ENCODE data around the gene GPR151. TPM values are rescaled to one million over a fixed set of nuclear protein-coding genes. Genes with fewer than 3 reads are reported as not detected.

GPR151 gene
- polyA plus RNA-seq, 3 donors, result not detected

- peaks cover 77 to 93% of the 10 kb centered on the region in 2 donors for H3K36me3 ChIP-seq (replicated peaks in 1 of 2; ENCODE audit: control insufficient read depth in 1 of 2, insufficient read depth in 2 of 2, low read length in 2 of 2)
- Mint-ChIP-seq H3K27ac (peak overlapping the region in 1 of 7 donors; percentile 31), H3K9me3 (no peaks in the 10 kb centered on the region), H3K27me3 (ENCODE audit: low read depth in 3 of 3) (no peaks in the 10 kb centered on the region), H3K4me3 (no peak overlapping the region), H3K36me3 (peaks cover 70 to 81% of the 10 kb centered on the region in 2 donors), H3K4me1 (no peaks in the 10 kb centered on the region)
- no peak overlapping the region for H2AFZ ChIP-seq (ENCODE audit: insufficient read depth, low read depth, low read length, poor library complexity, severe bottlenecking)
- peaks cover 30% of the 10 kb centered on the region for H4K20me1 ChIP-seq (ENCODE audit: insufficient read depth, low read length)
- peaks cover 45% of the 10 kb centered on the region for H3K79me2 ChIP-seq (ENCODE audit: insufficient read depth, low read length)
- intact Hi-C loops (cut with micrococcal nuclease), result no loop called here
- TF ChIP-seq CTCF (IDR thresholded peaks at IDR 0.05), result no peak
- no peaks in the 10 kb centered on the region for H3K27me3 ChIP-seq (ENCODE audit: control insufficient read depth in 2 of 2, insufficient read depth in 2 of 2, low read length in 2 of 2)
- no peaks in the 10 kb centered on the region for H3K9me3 ChIP-seq (replicated peaks in 1 of 2; ENCODE audit: control insufficient read depth in 1 of 2, insufficient read depth in 1 of 2, low read length in 2 of 2)
- no peak overlapping the region for H3K9ac ChIP-seq (ENCODE audit: insufficient read depth, low read length, poor library complexity, severe bottlenecking)
- 100% methylated on average over 1 of the region's 1 CpG for WGBS (ENCODE audit: insufficient coverage)
- no peak overlapping the region for H3K27ac ChIP-seq (ENCODE audit: low read depth in 1 of 2, low read length in 2 of 2)
- no peak overlapping the region for H3K4me3 ChIP-seq (replicated peaks in 1 of 3; ENCODE audit: low read depth in 2 of 3, low read length in 3 of 3)
- no peak for DNase-seq
- H3K4me2 ChIP-seq (replicated peaks; ENCODE audit: extremely low read depth, low read length, poor library complexity, severe bottlenecking), result no peak overlapping the region
- H3K4me1 ChIP-seq (ENCODE audit: control insufficient read depth in 1 of 2, insufficient read depth in 2 of 2, low read length in 2 of 2), result no peaks in the 10 kb centered on the region
Observed at GRCh38 chr5:146467760-146468159, 48.2 kb downstream of the GPR151 start.

GRCh38 chr5:146466521-146467349, 49.3 kb downstream of the GPR151 start:
- intact Hi-C loops (cut with micrococcal nuclease), result no loop called here
- H3K4me2 ChIP-seq (replicated peaks; ENCODE audit: extremely low read depth, low read length, poor library complexity, severe bottlenecking), result no peak overlapping the region
- no peak overlapping the region for H3K9ac ChIP-seq (ENCODE audit: insufficient read depth, low read length, poor library complexity, severe bottlenecking)
- no peak overlapping the region for H3K27ac ChIP-seq (ENCODE audit: low read depth in 1 of 2, low read length in 2 of 2)
- no CpG with 5 or more reads among the region's 3 CpGs for WGBS (ENCODE audit: insufficient coverage)
- H3K79me2 ChIP-seq (ENCODE audit: insufficient read depth, low read length), result peaks cover 46% of the 10 kb centered on the region
- peaks cover 36% of the 10 kb centered on the region for H4K20me1 ChIP-seq (ENCODE audit: insufficient read depth, low read length)
- H2AFZ ChIP-seq (ENCODE audit: insufficient read depth, low read depth, low read length, poor library complexity, severe bottlenecking), result no peak overlapping the region
- H3K4me3 ChIP-seq (replicated peaks in 1 of 3; ENCODE audit: low read depth in 2 of 3, low read length in 3 of 3), result no peak overlapping the region
- H3K9me3 ChIP-seq (replicated peaks in 1 of 2; ENCODE audit: control insufficient read depth in 1 of 2, insufficient read depth in 1 of 2, low read length in 2 of 2), result no peaks in the 10 kb centered on the region
- Mint-ChIP-seq H3K36me3 (peaks cover 66 to 78% of the 10 kb centered on the region in 2 donors), H3K27me3 (ENCODE audit: low read depth in 3 of 3) (no peaks in the 10 kb centered on the region), H3K4me1 (no peaks in the 10 kb centered on the region), H3K4me3 (no peak overlapping the region), H3K9me3 (no peaks in the 10 kb centered on the region), H3K27ac (peak overlapping the region in 1 of 7 donors; percentile 37)
- no peaks in the 10 kb centered on the region for H3K27me3 ChIP-seq (ENCODE audit: control insufficient read depth in 2 of 2, insufficient read depth in 2 of 2, low read length in 2 of 2)
- no peak for DNase-seq
- no peaks in the 10 kb centered on the region for H3K4me1 ChIP-seq (ENCODE audit: control insufficient read depth in 1 of 2, insufficient read depth in 2 of 2, low read length in 2 of 2)
- H3K36me3 ChIP-seq (replicated peaks in 1 of 2; ENCODE audit: control insufficient read depth in 1 of 2, insufficient read depth in 2 of 2, low read length in 2 of 2), result peaks cover 79 to 93% of the 10 kb centered on the region in 2 donors
- TF ChIP-seq CTCF (IDR thresholded peaks at IDR 0.05), result no peak

All from CD14-positive monocyte (primary cell).